GM19035 (cell line): ENCODE measurements around the gene ATCAY.
"Not testable (repeated sequence)": the region's sequence is repeated elsewhere in the genome, so short reads cannot be mapped to it uniquely, and the experiment has no call there.

ENCODE experiments used
- ATAC-seq: cut with Tn5 transposase; IDR thresholded peaks from one replicate; pipeline ENCODE4 v1.9.1; 2021; ENCODE audit not compliant: unreplicated experiment

ATCAY gene

DNA sequence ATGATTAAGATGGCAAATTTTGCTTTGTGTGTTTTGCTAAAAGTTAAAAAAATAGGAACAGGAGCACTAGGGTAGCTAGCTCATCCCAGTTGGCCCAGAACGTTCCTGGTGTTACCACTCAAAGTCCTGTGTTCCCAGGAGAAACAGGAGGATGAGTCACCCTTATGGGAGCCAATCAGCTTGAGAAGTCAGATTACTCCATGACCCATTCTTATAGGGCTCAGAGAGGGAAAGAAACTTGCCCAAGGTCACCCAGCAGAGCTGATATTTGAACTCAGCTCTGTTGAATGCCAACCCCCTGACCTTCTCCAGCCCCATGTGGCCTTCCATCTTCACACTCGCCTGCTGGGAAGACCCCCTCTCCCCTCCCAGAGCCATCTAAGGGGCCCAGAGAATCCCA is 65.4 kb downstream of the ATCAY start:
- no peak for ATAC-seq

DNA sequence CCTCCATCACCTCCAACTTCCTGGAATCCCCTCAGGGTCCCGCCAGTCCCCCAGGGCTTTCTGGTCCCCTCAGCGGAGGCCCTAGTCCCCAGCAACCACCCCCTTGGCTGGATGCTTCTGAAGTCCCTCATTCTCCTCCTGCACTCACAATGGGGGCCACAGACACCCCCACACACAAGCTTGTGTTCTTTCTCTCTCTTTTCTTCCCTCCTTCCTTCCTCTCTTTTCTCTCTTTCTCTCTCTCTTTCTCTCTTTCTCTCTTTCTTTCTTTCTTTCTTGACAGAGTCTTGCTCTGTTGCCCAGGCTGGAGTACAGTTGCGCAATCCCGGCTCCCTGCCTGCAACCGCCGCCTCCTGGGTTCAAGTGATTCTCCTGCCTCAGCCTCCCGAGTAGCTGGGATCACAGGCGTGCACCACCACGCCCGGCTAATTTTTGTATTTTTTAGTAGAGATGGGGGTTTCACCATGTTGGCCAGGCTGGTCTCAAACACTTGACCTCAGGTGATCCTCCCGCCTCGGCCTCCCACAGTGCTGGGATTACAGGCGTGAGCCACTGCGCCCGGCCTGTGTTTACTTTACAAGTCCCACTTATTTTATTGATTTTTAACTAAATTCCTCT is 66.9 kb downstream of the ATCAY start:
- not testable (repeated sequence) for ATAC-seq

DNA sequence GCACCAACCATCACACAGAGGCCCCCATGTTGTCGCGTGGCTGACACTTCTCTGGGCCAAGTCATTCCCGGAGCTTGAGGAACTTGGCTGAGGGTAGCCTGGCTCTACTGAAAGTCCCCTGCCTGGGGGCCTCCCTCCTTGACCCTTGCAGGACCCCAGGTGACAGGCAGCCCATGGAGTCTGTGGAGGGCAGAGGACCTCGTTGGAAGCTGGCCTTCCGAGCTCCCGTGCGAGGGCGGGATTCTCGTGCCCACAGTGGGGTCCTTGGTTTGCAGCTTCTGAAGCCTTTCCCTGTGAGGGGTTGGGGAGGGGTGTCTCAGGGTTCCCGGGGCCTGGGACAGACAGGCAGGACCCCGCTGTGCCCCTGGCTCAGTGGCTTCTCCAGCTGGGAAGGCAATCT is 68.8 kb downstream of the ATCAY start:
- ATAC-seq, result no peak

DNA sequence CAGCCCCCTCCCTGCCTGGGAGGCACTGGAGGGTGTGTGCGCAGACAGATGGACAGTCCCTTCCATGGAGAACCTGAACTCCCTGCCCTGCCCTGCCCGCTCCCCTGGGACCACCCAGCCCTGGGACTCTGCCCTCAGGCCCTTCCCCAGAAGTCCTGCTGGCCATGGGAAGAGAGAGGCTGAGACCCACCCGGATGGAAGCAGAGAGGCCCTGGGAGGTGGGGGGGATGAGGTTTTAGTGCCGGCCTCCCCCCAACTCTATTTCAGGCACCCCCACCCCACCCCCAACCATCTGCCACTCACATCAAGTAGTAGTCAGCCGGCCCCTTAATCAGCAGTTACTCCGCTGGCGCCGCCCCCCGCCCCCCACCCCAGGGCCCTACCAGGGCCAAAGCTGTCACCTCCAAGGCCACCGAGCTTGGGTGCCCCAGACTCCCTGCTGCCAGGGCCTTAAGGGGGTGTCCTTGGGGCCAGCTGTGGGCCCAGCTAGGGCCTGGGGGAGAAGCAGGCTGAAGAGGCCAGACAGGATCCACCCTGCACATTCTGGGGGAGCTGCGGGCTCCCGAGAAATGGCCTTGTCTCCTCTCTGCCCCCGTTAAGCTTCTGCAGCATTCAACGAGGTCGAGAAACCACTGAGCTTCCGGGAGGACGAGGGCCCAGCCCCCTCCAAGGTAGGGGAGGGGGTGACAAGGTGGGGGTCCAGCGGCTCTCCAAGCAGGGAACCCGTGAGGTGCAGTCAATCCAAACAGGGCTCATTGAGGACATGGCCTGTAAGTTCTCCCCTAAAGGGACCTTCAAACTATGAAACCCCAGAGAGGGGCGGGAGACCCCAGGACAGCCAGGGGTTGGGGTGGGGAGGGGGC is 69.7 kb downstream of the ATCAY start:
- no peak for ATAC-seq

DNA sequence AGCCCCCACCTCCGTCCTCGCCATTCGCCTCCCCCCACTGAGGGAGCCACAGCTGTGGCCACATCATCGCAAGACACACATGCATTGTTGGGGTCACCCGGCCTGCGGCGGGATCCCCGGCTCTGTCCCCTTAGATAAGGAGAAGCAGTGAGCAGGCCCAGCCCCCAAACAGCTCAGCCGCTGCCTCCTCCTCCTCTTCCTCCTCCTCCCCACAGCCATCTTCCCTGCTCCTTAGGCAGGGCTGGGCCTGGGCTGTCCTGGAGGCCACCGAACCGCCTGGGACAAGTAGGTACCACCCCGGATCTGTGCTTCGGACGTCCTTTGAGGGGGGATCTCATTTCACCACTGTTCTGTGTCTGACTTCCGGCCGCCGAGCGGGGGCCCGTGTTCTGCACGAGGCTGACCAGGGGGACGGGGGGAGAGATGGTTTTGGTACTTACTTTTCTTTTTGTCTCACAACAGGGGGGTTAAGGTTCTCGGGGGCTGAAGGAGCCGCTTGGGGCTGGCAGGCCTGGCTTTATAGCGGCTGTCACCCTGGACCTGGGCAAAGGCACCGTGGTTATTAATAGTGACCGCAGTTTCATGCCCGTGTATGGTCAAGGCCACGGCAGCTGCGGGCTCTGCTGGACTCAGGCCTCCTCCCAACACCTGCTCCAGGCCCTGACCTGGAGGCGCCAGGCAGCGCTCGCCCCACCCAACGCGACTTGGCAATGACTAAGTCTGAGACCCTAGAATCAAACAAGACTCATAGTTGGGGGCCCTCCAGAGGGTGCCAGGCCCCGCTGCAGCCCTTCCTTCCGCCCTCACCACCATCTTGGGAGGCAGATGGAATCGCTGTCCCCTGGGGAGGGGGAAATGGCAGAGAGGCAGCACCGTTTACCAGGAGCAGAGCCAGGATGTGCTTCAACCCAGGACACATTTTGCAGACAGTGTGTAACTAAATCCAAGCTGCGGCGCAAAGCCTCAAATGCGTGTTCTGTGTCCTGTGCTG is 70.7 kb downstream of the ATCAY start:
- ATAC-seq, result no peak

DNA sequence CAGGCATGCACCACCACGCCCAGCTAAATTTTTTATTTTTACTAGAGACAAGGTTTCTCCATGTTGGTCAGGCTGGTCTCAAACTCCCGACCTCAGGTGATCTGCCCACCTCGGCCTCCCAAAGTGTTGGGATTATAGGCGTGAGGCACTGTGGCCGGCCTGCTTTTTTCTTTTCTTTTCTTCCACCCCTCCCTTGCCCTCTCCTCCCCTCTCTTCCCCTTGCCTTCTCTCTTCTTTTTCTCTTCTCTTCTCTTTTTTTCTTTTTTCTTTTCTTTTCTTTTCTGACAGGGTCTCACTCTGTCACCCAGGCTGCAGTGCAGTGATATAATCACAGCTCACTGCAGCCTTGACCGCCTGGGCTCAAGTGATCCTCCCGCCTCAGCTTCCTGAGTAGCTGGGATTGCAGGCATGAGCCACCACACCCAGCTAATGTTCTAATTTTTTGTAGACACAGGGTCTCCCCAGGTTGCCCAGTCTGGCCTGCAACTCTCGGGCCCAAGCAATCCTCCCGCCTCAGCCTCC is 72.3 kb downstream of the ATCAY start:
- not testable (repeated sequence) for ATAC-seq

DNA sequence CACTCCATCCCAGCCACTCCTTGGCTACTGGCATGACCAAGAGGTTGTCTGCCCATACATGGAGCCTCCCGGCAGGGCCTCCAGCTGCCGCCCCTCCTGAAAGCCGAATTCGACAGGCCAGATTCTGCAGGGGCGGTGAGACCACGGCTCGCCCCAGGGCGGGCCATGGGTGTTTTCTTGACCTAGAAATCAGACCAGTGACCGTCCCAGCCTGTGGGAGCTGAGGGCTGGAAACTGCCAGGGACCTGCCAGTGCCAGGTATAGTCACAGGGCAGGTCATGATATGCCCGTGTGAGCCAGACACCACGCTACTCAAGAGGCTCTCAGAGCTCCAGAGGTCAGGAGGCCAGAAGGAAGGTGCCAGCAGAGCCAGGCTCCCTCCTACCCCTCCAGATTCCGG is 73.6 kb downstream of the ATCAY start:
- ATAC-seq, result no peak

DNA sequence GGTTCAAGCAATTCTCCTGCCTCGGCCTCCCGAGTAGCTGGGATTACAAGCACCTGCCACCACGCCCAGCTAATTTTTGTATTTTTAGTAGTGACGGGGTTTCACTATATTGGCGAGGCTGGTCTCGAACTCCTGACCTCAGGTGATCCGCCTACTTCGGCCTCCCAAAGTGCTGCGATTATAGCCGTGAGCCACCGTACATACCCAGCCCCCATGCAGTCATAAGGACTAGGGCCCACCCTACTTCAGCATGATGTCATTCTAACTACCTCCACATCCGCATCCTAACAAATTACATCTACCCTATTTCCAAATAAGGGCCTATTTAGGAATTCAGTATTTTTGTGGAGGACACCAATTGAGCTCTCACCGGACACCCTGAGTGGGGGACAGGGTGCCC is 74.8 kb downstream of the ATCAY start:
- ATAC-seq, result not testable (repeated sequence)

DNA sequence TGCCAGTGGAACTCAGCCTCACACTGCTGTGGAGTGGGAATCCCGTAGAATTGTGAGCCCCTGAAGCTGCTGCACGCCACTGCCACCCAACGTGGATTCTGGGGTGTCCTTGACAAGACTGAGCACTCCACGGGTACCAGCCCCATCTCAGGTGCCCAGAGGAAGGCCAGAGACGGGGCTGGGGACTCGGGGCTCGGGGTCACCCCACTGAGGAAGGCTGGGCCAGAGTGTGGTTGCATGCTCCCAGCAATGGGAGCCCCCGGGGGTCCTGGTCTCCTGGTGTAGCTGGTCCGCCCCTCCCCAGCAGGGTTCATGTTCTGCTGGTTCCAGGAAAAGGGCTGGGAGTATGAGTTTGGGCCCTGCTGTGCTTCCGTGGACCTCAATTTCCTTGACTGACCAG is 75.2 kb downstream of the ATCAY start:
- ATAC-seq, result no peak

DNA sequence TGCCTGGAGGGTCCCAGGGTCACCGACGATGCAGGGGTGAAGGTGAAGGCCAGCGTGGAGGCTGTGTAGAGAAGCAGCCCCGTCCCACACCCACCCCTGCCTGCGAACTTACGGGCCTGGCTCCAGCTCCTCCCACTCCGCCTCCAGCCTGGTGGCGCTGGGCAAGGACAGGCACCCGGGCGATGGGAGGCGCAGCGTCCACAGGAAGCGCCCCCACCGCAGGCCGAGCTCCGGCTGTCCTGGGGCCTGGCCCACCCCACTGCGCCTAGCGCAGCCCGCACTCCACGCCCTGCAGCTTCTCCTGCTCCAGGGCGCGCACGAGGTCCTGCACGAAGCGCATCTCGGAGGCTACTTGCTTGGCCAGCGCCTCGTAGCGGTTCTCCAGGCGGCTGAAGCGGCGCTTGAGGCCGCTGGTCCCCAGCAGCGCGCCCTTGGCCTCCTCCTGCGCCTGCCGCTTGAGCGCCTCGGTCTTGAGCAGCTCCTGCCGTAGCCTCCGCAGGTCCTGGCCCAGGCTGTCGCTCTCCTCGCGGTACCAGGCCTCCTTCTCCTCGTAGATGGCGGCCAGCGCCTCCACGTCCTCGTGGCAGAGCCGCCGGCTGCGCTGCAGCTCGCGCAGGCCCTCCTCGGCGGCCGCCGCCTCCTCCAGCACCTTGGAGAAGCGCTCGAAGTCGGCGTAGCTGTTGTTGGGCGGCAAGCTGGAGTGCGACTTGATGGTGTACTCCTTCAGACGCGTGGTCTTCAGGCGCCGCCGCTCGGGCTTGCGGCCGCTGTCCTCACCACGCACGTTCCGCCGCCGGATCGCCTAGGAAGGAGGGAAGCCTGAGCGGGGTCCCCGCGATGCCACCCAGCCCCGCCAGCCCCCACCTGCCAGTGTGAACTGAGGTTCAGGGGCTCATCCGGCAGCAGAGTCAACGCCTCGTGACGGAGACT is 78.6 kb downstream of the ATCAY start:
- no peak for ATAC-seq

DNA sequence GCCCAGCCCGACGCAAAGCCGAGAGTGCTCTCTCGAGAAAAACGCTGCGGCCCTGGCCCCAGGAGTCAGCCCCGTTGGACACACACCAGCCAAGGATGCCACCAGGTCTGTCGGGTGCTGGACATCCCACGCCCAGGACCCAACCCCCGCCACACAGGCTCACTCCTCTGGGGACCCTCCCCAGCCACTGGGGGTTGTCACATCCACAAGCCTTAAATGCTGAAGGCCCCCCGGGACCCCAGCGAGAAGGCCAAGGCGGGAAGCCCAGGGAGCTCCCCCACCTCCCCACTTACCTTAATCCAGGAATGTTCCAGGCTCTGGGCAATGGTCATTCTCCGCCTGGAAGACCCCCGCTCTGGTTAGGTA is 79.3 kb downstream of the ATCAY start:
- ATAC-seq, result no peak

DNA sequence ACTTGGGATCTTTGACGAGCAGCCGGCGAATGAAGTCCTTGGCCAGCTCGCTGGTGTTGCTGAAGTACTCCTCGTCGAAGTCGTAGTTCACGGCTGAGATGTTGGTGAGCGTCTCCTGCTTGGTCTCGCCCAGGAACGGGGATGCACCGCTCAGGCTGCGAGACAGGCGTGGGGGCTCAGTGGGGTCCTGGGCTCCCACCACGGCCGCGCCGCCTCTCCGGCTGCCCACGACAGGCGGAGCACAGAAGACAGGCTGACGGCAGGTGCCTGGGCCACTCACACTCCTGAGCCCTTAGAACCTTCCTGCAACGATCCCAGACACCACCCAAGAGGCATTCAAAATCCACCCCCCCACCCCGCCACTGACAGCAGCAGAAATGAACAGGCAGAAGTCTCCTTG is 80.5 kb downstream of the ATCAY start:
- ATAC-seq, result no peak

DNA sequence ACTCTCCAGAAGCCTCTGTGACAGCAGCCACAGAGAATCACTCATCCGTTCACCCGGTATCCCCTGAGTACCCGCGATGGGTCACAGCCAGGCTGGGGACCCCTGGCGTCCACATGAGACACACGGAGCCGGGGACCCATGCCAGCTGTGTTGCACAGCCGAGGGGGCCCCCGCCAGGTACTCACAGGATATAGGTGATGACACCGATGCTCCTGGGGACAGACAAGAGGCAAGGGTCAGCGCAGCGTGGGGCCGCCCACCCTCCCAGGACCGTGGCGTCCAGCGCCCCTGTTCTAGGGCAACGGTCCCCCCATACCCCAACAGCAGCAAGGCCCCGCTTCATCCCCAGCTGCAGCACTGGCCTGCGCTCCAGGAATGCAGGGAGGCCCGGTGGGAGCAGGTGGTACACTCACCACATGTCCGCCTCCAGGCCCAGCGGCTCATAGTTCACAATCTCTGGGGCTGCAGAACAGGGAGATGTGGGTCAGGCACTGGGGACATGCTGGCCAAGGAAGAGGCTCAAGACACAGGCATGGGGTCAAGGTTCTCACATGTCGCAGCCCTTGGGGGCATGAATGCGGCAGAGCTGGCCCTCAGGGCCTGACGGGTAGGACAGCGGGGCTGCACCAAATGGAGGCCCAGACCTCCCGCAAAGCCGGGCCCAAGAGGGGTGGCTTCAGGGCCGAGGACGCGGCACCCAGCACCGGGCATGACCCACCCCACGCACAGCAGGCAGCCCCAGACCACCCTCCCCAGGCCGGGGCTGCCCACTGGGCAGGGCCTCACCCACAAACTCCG is 83.2 kb downstream of the ATCAY start:
- ATAC-seq, result no peak

DNA sequence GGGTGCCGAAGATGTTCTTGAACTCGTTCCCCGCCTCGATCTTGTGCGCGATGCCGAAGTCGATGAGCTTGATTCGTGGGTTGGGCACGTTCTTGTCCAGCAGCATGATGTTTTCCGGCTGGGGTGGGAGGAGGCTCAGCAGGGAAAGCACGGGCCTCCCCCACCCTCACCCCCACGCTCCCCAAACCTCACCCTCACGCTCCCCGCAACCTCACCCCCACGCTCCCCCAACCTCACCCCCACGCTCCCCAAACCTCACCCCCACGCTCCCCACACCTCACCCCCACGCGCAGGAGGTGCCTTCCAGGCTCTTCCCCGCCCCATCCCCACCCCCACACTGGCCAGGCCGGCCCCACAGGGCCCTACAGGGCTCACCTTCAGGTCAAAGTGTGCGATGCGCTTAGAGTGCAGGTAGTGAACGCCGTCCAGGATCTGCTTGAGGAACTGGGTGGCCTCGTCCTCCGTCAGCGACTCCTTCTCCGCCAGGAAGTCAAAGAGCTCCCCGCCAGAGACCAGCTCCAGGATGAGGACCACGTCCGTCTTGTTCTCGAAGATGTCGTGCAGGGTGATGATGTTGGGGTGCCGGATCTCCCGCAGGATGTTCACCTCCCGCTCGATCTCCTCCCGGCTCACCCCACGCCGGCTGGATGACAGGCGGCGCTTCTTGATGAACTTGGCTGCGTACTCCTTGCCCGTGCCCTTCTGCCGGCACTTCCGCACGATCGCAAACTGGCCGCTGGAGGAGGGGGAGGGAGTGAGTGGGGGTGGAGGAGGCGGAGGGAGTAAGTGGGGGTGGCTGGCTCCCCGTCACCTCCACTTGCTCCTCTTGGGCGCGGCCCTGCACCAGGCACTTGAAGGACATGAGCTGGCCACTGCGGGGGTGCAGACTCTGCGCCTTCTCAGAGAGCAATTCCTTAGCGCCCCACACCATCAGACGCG is 84.0 kb downstream of the ATCAY start:
- ATAC-seq, result no peak

DNA sequence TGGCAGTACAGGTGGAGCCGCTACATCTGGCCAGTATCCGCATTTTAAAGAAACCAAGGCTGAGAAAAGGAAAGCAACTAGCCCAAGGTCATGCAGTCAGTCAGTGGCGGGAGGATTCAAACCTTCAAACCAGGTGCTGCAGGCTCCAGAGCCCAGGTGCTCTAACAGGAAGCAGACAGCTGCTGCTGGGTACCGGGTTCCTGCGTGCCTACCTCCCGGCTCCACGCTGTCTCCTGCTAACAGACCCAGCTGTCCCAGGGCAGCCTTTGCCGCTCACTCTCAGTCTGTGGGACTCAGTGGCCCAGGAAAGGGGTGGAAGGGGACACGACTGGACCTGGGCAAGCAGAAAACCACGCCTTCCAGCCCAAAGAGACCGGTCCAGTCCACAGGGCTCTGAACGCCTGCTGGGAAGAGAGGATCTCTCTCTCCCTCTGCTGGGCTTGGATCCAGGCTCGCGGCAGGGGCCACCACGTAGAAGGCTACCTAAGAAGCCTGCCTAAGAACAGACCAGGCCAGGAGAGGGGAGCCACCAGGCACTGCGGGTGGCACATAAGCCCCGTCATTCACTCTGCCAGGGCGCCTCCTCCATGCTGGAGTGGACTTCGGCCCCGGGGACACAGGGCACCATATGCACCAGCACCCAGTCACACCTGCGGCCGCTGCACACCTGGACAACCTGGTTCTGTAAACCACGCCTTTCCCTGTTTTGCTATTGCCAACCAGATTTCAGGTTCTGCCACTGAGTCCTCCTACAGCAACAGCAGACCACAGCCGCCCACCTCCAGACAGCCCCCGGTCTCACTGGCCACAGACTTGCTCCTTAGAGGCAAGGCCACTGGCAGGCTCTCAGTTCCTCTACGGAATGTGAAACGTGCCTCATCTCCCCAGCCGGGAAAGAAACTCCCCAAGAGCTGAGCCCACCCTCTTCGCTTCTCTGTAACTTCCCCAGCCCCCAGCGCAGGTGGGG is 85.8 kb downstream of the ATCAY start:
- ATAC-seq, result no peak

DNA sequence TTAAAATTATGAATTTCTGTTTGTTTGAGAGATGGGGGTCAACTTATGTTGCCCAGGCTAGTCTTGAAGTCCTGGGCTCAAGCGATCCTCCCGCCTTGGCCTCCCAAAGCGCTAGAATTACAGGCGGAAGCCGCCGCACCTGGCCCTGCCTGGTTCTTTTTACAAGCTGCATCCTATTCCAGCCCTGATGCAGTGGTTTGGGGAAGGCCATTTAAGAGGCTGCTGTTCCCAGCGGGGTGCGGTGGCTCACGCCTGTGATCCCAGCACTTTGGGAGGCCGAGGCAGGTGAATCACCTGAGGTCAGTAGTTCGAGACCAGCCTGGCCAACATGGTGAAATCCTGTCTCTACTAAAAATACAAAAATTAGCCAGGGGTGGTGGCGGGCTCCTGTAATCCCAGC is 87.5 kb downstream of the ATCAY start:
- ATAC-seq, result not testable (repeated sequence)
